ENCODE results near the gene DNAH1.

DNA sequence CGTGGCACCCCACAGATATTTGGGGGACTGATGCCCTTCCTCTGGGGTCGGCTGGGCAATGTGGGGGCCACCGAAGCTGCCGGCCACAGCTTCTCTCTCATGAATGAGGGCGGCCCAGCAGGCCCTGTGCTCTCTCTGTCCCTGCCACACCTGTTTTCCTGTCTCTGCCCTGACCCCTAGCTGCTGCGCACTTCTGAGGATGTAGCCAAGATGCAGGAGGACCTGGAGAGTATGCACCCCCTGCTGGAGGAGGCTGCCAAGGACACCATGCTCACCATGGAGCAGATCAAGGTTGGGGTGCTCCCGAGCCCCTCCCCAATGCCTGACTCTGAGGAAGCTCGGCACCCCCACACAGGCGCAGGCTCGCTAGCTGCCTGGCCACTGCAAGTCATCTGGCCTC, 69.0 kb downstream of the DNAH1 start:
- TF ChIP-seq POLR2A (IDR thresholded peaks at IDR 0.05; ENCODE audit: low read length) (no peak), GATA1 (IDR thresholded peaks at IDR 0.05; ENCODE audit: low read depth, low read length) (no peak)
